Cardiac septum (tissue), 1 donor: ENCODE results near the gene PHF23. TPM values are rescaled to one million over a fixed set of nuclear protein-coding genes. Genes with fewer than 3 reads are reported as not detected.
A peak's percentile ranks its signal among the peaks of the same experiment; 100 is the strongest.
"Not testable (repeated sequence)": the region's sequence is repeated elsewhere in the genome, so short reads cannot be mapped to it uniquely, and the experiment has no call there.

Experiments used
- DNase-seq: peaks from one replicate; pipeline ENCODE4 v3.0.0-alpha.2; 2020; ENCODE audit warnings: low spot score
- intact Hi-C: fragments of 100-400 bp; cut with DNase I; formaldehyde crosslinking; loops from one replicate; pipeline ENCODE4 v1.14.0; 2022
- total RNA-seq: library from RNA; stranded (reverse); fragmentation: NEBNext Ultra II Directional; extraction: Animal tissue kit (Norgen Biotek cat#: 25700); gene quantifications from one replicate; pipeline ENCODE4 v1.2.1, GENCODE V29; 2021
- donor health status: DM: no; HTN: no; CAD: no.

The PHF23 gene
- total RNA-seq, 1 donor from 2014 or later = 20.5 TPM

DNA sequence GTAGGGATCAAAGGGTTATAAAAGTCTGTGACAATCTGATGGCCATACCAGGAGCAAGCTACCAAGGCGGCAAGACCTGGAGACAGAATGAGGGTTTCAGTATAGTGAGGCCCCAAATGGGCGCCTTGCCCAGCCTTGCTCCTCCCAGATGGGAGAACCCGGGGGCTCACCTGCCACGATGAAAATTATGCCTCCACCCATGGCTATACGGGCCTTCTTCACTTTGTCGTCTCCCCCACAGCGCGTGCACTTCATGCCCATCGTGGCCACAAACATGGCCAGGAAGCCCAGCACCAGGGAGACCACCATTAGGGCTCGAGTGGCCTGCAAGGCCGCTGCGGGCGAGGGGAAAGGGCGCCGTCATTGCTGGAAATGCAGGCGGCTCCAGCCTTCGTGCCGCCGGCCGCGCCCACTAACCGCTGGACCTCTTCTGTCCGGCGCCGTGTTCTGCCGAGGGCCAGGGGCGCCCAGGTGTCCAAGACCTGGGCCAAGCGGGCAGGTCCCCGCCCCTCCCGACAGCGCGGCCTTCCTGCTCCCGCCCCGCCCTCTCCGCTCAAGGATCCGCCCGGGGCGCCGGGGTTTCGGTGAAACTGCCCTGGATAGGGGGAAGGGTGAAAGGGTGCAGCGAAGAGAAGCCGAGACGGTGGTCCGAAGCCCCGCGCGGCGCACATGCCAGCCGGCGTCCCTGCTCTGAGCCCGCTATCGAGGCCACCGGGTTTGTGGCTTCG is 21.6 kb upstream of the PHF23 start:
- DNase-seq = no peak
- intact Hi-C loops = no loop called here

DNA sequence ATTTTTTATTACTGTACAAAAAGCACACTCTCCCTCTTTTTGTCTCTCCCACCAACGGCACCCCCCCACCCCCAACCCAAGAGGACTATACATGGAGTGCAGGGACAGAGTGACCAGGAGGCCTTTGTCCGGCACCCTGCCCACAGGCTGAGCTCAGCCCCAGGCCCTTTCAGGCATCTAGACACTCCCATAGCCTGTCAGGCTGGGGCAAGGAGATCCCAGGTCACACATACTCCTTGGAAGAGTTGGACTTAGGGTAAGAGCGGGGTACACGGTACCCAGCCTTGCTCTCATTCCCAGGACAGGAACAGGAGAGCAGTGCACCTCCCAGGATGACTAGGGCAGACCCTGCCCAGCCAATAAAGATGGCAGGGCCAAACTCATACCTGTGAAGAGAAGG is 20.9 kb upstream of the PHF23 start:
- intact Hi-C loops = no loop called here
- DNase-seq = no peak

DNA sequence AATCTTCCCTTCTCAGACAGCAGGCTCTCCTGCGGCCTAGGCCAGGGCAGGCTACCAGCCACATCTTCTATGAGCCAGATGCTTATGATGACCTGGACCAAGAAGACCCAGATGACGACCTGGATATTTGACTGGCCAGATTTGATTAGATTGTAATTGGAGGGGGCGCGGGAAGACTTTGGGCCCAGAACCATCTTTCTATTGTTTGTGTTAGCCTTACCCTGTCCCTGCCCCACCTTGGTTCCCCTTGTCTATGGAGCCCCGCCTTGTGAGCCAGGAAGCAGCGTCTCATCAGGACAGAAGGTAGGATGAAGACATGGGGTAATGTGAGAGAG is 20.3 kb upstream of the PHF23 start:
- DNase-seq = no peak
- intact Hi-C loops = no loop called here

DNA sequence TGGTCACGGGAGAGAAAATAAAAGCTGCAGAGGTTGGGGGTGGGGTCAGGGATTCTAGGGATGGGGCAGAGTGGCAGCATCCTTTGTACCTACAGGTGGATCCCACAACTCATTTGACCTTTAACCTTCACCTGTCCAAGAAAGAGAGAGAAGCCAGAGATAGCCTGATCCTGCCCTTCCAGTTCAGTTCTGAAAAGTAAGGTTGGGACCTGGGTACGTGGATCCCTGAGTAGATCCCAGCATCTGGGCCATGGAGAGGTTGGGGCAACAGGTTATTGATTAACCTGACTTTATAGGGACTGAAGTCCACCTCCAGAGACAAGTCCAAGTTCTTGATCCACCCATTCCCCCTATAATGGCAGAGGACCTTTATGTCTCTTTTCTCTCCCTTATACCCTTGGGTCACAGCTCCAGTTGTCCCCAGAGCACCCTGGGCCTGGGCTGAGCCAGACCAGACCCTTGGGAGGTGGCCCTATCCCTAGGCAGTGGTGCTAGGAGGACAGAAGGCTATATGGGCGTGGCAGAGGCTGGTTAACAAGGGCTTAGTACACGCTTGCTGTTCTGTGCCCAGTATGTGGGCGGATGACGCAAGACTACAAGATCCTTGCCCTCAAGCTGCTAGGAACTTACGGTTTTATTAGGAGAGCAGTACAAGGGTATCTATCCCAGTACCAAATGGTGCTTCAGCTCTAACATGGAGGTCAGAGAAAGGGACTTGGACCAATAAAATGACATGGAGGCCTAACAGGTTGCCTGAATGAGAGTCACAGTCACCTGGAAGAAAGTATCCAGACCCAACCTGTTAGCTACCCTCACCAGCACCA is 19.7 kb upstream of the PHF23 start:
- intact Hi-C loops = no loop called here
- DNase-seq = no peak

DNA sequence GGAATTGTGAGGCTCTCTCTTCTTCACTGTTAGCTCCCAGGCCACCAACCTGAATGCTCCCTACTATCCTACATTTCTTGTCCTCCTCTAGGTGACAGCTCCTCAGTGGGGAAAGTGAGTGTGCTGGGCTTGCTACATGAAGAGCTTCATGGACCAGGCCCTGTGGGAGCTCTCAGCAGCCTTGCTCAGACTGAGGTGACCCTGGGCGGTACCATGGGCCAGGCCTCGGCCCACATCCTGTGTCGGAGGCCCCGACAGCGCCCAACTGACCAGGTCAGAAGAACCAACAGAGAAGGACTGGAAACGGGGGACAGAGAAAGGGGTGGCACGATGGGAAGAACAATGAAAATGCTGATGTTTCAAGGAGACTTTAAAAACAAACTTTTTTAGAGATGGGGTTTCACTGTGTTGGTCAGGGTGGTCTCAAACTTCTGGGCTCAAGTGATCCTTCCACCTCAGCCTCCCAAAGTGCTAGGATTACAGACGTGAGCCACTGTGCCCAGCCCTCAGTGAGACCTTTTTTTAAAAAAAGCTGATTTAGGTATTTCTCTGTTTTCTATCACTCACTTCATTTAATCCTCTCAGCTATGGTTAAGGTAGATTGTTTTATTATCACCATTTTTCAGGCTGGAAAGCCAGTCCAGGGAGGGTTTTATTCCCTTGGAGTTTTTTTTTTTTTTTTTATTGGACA is 17.7 kb upstream of the PHF23 start:
- intact Hi-C loops = no loop called here
- no peak for DNase-seq

DNA sequence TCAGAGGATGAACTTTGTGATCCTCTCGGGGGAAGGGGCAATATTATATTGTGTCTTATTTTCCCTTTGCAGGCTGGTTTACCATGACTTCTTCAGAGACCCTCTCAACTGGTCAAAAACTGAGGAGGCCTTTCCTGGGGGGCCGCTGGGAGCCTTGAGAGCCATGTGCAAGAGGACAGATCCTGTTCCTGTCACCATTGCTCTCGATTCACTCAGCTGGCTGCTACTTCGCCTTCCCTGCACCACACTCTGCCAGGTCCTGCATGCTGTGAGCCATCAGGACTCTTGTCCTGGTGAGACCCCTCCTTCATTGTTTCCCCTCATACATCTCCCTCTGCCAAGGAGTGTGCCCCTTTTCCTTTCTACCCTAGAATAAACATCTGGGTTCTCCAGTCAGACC is 15.3 kb upstream of the PHF23 start:
- DNase-seq = no peak
- intact Hi-C loops = loop anchor here (5.0 kb wide), 1 partner anchor 318 kb away; no protein-coding TSS in a partner anchor

DNA sequence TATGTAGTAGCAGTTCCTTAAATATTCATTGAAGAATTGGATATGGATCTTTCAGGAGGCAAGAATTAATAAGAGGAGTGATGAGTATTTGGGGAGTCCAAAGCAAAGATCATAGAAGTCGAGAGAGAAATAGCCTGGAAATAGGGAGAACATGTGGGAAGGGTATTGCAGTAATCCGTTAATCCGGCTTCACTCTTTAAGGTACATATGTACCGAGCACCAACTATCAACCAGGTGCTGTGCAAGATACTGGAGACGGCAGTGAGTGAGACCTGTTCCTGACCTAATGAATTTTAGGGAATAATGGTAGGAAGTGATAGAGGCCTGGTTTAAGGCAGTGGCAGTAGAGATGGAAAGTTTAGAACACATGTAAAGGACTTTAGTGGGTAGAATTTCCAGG is 13.8 kb upstream of the PHF23 start:
- no peak for DNase-seq
- intact Hi-C loops = loop anchor here (5.0 kb wide), 1 partner anchor 319 kb away; no protein-coding TSS in a partner anchor

DNA sequence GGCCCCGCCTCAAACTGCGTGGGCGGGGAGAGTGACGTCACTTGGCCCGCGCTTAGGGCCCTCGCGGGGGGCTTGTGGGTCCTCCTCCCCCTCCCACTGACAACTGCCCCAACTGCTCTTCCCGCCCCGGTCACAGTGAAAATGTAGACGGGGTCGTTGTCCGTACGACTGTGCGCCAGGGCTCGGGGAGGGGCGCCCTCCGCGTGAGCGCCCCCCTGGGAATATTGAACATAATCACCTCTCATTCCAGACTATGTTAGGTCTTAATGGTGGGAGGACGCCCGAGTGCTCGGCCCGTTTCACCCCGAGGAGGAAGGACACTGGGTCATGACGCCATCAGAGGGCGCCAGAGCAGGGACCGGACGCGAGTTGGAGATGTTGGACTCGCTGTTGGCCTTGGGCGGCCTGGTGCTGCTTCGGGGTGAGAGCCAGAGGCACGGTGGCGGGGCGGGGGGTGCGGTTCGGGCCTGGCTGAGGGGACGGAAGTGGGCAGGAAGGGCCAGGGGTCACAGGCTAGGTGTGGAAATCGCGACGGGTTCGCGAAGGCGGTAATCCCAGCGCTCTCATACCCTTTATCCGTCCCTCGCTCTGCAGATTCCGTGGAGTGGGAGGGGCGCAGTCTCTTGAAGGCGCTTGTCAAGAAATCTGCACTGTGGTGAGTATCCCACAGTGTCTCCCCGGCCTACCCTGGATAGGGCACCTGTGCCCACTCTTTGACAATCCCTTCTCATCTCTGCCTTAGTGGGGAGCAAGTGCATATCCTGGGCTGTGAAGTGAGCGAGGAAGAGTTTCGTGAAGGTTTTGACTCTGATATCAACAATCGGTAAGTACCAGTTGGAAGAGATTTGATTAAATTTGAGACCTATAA is 13.2 kb upstream of the PHF23 start, which contains the start of gene ELP5:
Gene ELP5 (plus strand): TSS at position 40 of the 868 bp plus-strand sequence. CDS start 336 bp downstream, at position 376.
- intact Hi-C loops = loop anchor here (1.0 to 5.0 kb wide), 3 partner anchors 13 to 320 kb away; partner anchors contain the start of genes PHF23 and SLC2A4
- DNase-seq = peak; percentile 97

DNA sequence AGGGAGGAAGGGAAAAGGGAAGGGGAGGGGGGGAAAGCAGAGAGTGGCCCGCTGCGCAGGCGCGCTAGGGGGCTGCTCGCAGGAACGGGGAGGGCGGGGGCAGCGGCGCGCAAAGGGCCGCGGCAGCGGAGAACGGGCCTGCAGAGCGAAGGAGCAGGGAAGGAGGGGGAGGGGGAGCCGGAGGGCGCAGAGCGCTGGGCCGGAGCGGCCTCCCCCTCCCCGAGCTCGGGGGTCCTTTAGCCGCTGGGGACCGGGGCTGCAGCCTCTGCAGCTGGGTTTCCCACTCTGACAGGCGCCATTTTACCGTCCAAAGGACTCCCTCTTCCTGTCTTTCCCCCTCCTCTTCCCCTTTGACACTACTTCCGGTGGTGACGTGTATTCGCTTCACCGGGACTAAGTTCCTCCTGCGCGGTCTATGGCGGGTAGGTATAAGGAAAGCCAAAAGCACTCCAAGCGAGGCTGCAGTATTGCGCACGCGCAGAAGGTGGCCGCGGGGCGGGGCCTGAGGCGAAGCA is 12.5 kb upstream of the PHF23 start, which contains the start of gene CTDNEP1:
Gene CTDNEP1 (minus strand): TSS at position 74 of the 515 bp plus-strand sequence. CDS start 438 bp downstream, outside the sequence.
- DNase-seq = peak; percentile 100
- intact Hi-C loops = loop anchor here (1.0 to 5.0 kb wide), 3 partner anchors 12 to 321 kb away; partner anchors contain the start of genes PHF23 and SLC2A4

DNA sequence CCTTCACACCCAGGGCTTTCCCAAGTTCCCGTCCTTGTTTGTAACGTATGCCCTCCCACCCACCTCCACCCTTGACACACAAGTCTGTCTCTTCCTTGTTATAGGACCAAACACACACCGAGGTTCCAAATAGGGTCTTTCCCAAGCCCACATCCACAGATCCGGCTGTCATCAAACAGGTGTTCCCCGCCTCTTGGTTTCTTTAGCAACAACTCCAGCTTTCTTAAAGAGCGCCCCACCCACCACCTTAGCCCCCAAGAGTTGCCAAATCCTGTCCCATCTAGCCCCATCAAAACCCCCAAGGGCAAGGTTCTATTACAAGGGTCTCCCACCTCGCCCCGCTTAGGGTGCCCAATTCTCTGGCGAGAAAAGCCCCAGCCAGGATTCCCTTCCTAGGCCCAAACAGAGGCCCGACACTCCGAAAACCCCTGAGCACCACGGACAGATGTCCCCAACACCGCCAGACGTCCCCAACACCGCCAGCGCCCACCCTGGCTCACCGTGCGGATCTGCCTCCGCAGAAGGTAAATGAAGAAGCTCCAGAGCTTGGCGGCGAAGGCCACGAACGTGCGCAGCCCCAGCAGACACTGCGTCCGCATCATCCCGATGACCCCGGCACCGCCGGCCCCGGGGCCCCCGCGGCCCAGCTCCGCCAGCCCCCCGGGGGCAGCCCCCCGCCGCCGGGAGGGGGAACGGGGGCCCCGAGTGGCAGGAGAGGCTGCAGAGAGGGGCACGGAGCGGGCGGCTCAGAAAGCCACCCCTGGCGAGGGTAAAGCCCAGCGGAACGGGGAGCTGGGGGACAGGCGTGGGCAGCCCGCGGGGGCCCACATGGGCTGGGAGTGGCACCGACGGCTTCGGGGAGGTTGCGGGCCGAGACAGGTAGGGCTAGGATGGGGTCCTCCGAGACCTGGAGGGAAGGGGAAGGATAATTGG is 11.7 kb upstream of the PHF23 start:
- no peak for DNase-seq
- intact Hi-C loops = loop anchor here (5.0 kb wide), 1 partner anchor 321 kb away; no protein-coding TSS in a partner anchor

DNA sequence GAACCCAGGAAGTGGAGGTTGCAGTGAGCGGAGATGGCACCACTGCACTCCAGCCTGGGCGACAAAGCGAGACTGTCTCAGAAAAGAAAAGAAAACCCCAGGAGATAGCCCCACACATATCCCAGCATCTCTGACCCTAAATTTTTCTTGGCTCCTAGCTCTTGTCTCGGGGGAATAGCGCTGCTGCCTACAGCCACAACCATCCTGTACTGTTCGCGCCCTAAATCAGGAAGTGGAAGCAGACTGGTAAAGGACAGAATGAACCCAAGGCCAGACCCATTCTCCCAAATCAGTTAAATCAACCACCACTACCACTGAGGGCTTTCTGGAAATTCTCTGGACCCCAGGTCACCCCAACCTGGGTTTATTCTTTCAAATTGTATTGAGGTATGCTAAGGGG is 10.6 kb upstream of the PHF23 start:
- DNase-seq = no peak
- intact Hi-C loops = loop anchor here (5.0 kb wide), 1 partner anchor 322 kb away; no protein-coding TSS in a partner anchor

DNA sequence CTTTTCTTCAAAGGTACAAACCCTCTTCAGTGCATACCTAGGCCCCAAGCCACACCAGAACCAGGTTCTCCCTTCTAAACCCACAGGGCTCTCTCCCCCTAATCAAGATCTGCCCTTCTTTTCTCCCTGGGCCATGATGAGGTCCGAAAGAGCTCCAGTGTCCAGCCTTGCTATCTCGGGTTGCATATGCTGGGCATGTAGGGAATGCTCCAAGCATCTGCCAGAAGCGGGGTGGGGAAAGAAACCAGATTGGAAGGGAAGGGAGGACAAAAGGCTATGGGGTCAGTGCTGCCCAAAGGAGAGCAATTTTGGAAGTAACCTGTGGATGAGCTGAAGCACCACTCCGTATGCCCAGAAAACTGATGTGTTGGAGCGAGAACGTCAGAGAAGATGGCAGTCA is 10.0 kb upstream of the PHF23 start:
- DNase-seq = no peak
- intact Hi-C loops = no loop called here

DNA sequence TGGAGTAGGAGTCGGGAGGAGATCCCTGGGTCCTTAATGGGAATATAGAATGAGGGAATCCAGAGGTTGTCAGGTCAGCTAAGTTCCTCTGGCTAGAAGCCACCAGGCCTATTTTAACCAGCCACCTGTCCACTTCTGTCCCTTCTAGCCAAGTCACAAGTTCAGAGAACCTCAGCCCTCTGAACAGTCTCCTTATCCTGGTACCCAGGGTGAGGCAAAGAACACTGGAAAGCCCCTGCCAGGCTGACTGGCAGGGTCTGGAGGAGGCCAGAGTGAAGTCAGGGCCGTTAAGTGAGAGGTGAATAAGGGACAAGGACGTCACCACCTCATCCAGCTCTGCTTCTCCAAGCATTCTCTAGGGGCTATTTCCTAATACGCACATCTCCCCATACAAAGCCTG is 9.5 kb upstream of the PHF23 start:
- intact Hi-C loops = no loop called here
- no peak for DNase-seq

DNA sequence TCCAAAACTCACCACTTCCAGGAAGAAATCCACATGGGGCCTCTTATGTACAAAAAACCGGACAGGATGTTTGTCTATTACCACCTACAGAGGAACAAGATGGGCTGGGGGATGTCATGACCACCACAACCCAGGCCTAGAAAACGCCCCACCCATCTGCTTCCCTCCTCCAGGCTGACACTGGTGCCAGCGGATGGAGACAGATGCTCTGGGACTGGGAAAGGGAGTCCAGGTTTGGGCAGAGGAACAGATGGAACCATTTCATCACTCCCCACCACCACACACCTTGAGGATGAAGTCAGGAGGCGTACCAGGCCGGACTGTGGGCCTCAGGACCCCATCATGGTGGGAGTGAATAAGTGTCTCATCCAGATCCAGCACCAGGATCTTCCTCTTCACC is 7.5 kb upstream of the PHF23 start:
- no peak for DNase-seq
- intact Hi-C loops = no loop called here

DNA sequence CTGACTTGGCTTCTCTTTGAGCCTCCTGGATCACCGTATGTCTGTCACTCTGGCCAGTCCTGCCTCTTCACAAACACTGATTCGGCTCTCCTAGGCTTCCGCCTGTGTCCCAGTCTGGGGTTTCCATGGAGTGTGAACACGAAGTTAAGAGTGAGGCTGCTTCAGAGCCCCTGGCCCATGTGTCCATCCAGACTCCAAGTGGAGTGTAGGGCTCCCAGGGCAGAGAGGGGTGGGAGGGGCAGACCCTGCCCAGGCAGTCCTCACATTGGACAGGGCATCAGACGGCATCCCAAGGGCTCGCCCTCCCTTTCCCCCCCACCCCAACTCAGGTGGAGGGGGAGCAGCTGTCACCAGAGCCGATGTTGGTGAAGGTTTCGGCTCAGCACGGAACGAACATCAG is 4.6 kb upstream of the PHF23 start:
- DNase-seq, intact Hi-C loops: not testable (repeated sequence)

DNA sequence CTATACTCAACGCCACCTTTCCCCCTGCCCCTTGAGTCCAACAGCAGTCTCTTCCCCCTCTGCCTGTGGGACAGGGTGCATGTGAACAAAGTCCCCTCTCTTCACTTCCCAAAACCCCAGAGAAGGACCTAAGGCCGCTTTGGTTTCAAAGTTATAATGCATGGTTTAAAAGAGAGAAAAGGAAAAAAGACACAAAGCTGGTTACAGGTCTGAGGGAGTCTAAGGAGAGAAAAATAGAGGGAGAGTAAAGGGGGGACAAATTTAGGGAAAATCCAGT is 4.1 kb upstream of the PHF23 start:
- intact Hi-C loops = no loop called here
- no peak for DNase-seq

DNA sequence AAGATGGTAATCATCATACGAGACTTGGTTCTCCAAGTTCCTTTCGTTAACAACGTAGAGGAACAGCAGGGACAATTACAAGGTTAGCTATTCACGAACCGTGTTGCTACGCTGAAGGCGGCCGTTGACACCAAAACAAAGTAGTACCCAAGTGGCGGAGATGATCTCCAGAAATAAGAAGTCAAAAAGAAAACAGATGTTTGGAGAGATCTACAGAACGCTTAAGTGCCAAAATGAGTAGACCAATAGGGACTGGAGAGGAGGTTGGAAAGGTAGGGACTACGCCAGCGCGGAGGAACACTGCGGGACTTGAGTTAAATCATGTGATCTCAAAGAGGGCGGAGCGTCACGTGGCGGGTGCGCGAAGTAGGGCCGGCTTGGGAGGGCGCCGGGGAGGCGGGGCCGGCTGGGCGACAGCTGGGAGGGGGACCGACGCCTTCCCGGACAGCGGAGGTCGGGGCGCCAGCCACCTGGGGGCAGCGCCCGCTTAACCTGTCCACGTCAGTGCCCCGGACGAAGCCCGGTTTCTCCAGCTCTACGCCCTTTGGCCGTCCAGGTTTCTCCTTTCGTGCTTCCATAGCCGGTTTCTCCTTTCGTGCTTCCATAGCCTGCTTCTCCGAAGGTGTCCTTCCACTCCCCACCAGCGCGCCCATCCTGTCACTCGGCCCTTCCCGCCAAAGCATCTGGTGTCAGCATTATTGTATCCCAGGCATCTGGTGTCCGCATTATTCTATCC is 3.6 kb upstream of the PHF23 start:
- intact Hi-C loops = no loop called here

More for the DNA sequence above, 3.6 kb upstream of the PHF23 start:
- DNase-seq = peak; percentile 98
